Gastroesophageal sphincter (tissue), 4 donors: ENCODE data around the gene IL1F10. TPM values are rescaled to one million over a fixed set of nuclear protein-coding genes. Genes with fewer than 3 reads are reported as not detected.

Source experiments
- ATAC-seq: fragments of 150-250 bp; one replicate; pipeline ENCODE4 v1.9.1; 2016; ENCODE audit warnings: mild to moderate bottlenecking, moderate library complexity
- H3K27ac ChIP-seq, 4 donors: fragments of 200-600 bp; sonication (generic) in 3 of 4; 1 replicate in 3 of 4; 2 replicates in 1 of 4; pipeline ENCODE4 v1.5.1; 2016 to 2019
- H3K27me3 ChIP-seq: fragments of 200-600 bp; sonication (generic); one replicate; pipeline ENCODE4 v1.5.1; 2019
- H3K36me3 ChIP-seq, 2 donors: fragments of 200-600 bp; sonication (generic); one replicate each; pipeline ENCODE4 v1.5.1; 2019; ENCODE audit warnings: control low read depth in 1 of 2
- H3K4me1 ChIP-seq, 3 donors: fragments of 200-600 bp; sonication (generic); 1 replicate in 2 of 3; 2 replicates in 1 of 3; pipeline ENCODE4 v1.5.1; 2016 to 2019; ENCODE audit warnings: control low read depth in 2 of 3
- H3K4me3 ChIP-seq, 2 donors: fragments of 200-600 bp; sonication (generic); one replicate each; pipeline ENCODE4 v1.5.1; 2019; ENCODE audit warnings: mild to moderate bottlenecking in 1 of 2, moderate library complexity in 1 of 2
- H3K9me3 ChIP-seq, 3 donors: fragments of 200-600 bp; sonication (generic); one replicate each; pipeline ENCODE4 v1.5.1; 2017 to 2019; ENCODE audit warnings: control low read depth in 2 of 3
- CTCF ChIP-seq, 4 experiments: fragments of 200-600 bp in 2 of 4; fragments of 450-650 bp in 2 of 4; sonication (generic) in 1 of 4; IDR thresholded peaks; one replicate each; pipeline ENCODE4 v1.5.1; 2017 to 2019; ENCODE audit warnings: antibody characterized with exemption in 4 of 4, mild to moderate bottlenecking in 2 of 4, moderate library complexity in 2 of 4
- EP300 ChIP-seq: sonication (generic); formaldehyde crosslinking; IDR thresholded peaks from one replicate; pipeline ENCODE4 v1.6.1; 2017; ENCODE audit warnings: antibody characterized with exemption, mild to moderate bottlenecking
- POLR2A ChIP-seq, 2 donors: fragments of 450-650 bp; IDR thresholded peaks; one replicate each; pipeline ENCODE4 v1.6.1; 2017; ENCODE audit warnings: antibody characterized with exemption in 2 of 2, mild to moderate bottlenecking in 2 of 2, moderate library complexity in 1 of 2
- POLR2AphosphoS5 ChIP-seq: sonication (generic); formaldehyde crosslinking; IDR thresholded peaks from one replicate; pipeline ENCODE4 v1.6.1; 2017; ENCODE audit warnings: antibody characterized with exemption
- WGBS, 2 donors: methylation state at CpG; one replicate each; pipeline ENCODE4 v1.1.5; 2018; ENCODE audit warnings: low coverage in 1 of 2; 5-methylcytosine and 5-hydroxymethylcytosine counted together
- total RNA-seq, 4 donors: library from RNA; depleted of rRNA; stranded (reverse); fragments of >200 nt; gene quantifications; one replicate each; pipeline ENCODE4 v1.1.0, GENCODE V29; 2016

Gene IL1F10
- total RNA-seq, 4 donors from 2014 or later = not detected

DNA sequence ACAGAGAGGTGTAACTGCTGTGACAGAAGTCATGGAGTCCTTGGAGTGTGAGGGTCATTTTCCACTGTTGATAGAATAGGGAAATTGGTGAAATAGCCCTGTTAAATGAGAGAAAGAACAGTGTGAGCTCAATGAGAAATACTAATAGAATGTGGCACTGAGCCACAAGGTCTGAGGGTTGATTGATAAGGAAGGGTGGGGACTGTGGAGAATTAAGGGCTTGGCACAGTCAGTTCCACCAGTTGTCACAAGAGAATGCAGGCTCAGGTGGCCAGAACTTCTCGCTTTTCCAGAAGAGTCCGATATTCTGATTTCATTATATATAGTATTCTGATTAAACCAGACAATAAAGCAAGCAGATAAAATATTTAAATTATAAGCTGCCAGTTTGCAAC lies 50.5 kb downstream of the IL1F10 start:
- TF ChIP-seq EP300 (no peak), POLR2AphosphoS5 (no peak), CTCF (IDR thresholded peaks at IDR 0.05) (no peak), POLR2A (IDR thresholded peaks at IDR 0.05) (no peak)
- ATAC-seq = no peak
- no peak overlapping the region for H3K27ac ChIP-seq
- H3K4me1 ChIP-seq = no peaks in the 10 kb centered on the region
- 93 to 100% methylated on average over 2 of the region's 2 CpGs for WGBS, 2 donors
- H3K4me3 ChIP-seq = no peak overlapping the region
- H3K9me3 ChIP-seq = no peaks in the 10 kb centered on the region
- no peaks in the 10 kb centered on the region for H3K36me3 ChIP-seq
- H3K27me3 ChIP-seq = peaks cover 9% of the 10 kb centered on the region

DNA sequence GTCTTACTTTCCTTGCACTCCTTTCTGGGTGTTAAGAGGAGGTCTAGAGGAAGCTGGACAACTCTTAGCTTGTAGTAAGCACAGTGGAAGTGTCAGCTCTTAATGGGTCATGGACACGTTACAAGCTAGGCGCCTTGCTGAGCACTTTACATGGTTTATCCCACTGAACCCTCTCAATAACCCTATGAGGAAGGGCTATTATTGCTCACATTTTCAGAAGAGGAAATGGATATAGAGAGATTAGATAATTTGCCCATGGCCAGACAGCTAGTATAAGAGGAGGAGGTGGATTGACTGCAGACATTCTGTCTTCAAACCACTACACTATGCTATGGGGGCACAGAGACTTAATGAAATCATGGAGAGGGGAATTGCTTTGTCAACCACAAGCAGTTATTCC lies 51.3 kb downstream of the IL1F10 start:
- ATAC-seq = no peak
- Histone ChIP-seq H3K4me1 (no peaks in the 10 kb centered on the region), H3K4me3 (no peak overlapping the region), H3K27me3 (peaks cover 9% of the 10 kb centered on the region), H3K36me3 (no peaks in the 10 kb centered on the region), H3K9me3 (no peaks in the 10 kb centered on the region), H3K27ac (no peak overlapping the region)
- no peak for TF ChIP-seq POLR2AphosphoS5
- no peak for TF ChIP-seq CTCF (IDR thresholded peaks at IDR 0.05)
- no peak for TF ChIP-seq POLR2A (IDR thresholded peaks at IDR 0.05)
- TF ChIP-seq EP300 = no peak
- 68% methylated on average over 2 of the region's 2 CpGs; no CpG with 5 or more reads in 1 of the 2 donors for WGBS, 2 donors

GRCh38 chr2:113120861-113121260 lies 53.1 kb downstream of the IL1F10 start:
- 92% methylated on average over 2 of the region's 3 CpGs; no CpG with 5 or more reads in 1 of the 2 donors for WGBS, 2 donors
- no peak for ATAC-seq
- TF ChIP-seq EP300 = no peak
- TF ChIP-seq CTCF (IDR thresholded peaks at IDR 0.05) = no peak
- TF ChIP-seq POLR2A (IDR thresholded peaks at IDR 0.05) = no peak
- no peak for TF ChIP-seq POLR2AphosphoS5
- Histone ChIP-seq H3K27ac (no peak overlapping the region), H3K27me3 (peaks cover 6% of the 10 kb centered on the region), H3K4me3 (no peak overlapping the region), H3K4me1 (no peaks in the 10 kb centered on the region), H3K9me3 (no peaks in the 10 kb centered on the region), H3K36me3 (no peaks in the 10 kb centered on the region)

- WGBS, 2 donors = 40 to 59% methylated on average over 3 to 4 of the region's 4 CpGs
- Histone ChIP-seq H3K9me3 (no peaks in the 10 kb centered on the region), H3K27me3 (peaks cover 6% of the 10 kb centered on the region), H3K36me3 (no peaks in the 10 kb centered on the region), H3K27ac (no peak overlapping the region), H3K4me1 (no peaks in the 10 kb centered on the region), H3K4me3 (no peak overlapping the region)
- TF ChIP-seq CTCF (IDR thresholded peaks at IDR 0.05) = no peak
- TF ChIP-seq POLR2AphosphoS5 = no peak
- no peak for TF ChIP-seq EP300
- no peak for TF ChIP-seq POLR2A (IDR thresholded peaks at IDR 0.05)
- ATAC-seq = no peak
Observed at GRCh38 chr2:113122364-113122763, 54.6 kb downstream of the IL1F10 start.

- H3K36me3 ChIP-seq = no peaks in the 10 kb centered on the region
- H3K27me3 ChIP-seq = peaks cover 6% of the 10 kb centered on the region
- TF ChIP-seq CTCF (IDR thresholded peaks at IDR 0.05) (no peak), POLR2A (IDR thresholded peaks at IDR 0.05) (no peak), EP300 (no peak), POLR2AphosphoS5 (no peak)
- no peak for ATAC-seq
- H3K9me3 ChIP-seq = no peaks in the 10 kb centered on the region
- no peak overlapping the region for H3K4me3 ChIP-seq
- no peaks in the 10 kb centered on the region for H3K4me1 ChIP-seq
- 61 to 69% methylated on average over 2 of the region's 3 CpGs for WGBS, 2 donors
- H3K27ac ChIP-seq = no peak overlapping the region
Observed at GRCh38 chr2:113123726-113124125, 56.0 kb downstream of the IL1F10 start.
